Skeletal muscle satellite cell (primary cell): ENCODE results near the gene OXSR1.
A peak's percentile ranks its signal among the peaks of the same experiment; 100 is the strongest.

Experiments used
- H3K27me3 ChIP-seq: 2 replicates; pipeline ENCODE4 v1.7.0; 2013; ENCODE audit warnings: low read length; ENCODE audit not compliant: control insufficient read depth, insufficient read depth
- H3K36me3 ChIP-seq: 2 replicates; pipeline ENCODE4 v1.7.0; 2013; ENCODE audit warnings: mild to moderate bottlenecking, control low read depth, low read length; ENCODE audit not compliant: insufficient read depth
- H3K4me1 ChIP-seq: 2 replicates; pipeline ENCODE4 v1.7.0; 2013; ENCODE audit warnings: low read length; ENCODE audit not compliant: control insufficient read depth, insufficient read depth
- H3K4me2 ChIP-seq: 2 replicates; pipeline ENCODE4 v1.7.0; 2013; ENCODE audit warnings: mild to moderate bottlenecking, low read length
- H3K4me3 ChIP-seq: 2 replicates; pipeline ENCODE4 v1.7.0; 2013; ENCODE audit warnings: low read length
- H3K9ac ChIP-seq: 2 replicates; pipeline ENCODE4 v1.7.0; 2013; ENCODE audit warnings: mild to moderate bottlenecking, low read depth, low read length, moderate library complexity
- H3K9me3 ChIP-seq: replicated peaks from 2 replicates; pipeline ENCODE4 v1.7.0; 2013; ENCODE audit warnings: mild to moderate bottlenecking, control low read depth, low read length

The OXSR1 gene

GRCh38 chr3:38163117-38163840 lies 2.1 kb upstream of the OXSR1 start:
- no peak overlapping the region for H3K4me3 ChIP-seq
- H3K4me2 ChIP-seq, result no peak overlapping the region
- H3K9me3 ChIP-seq, result no peaks in the 10 kb centered on the region
- no peaks in the 10 kb centered on the region for H3K27me3 ChIP-seq
- H3K36me3 ChIP-seq, result no peaks in the 10 kb centered on the region
- H3K9ac ChIP-seq, result no peak overlapping the region
- H3K4me1 ChIP-seq, result peaks cover 21% of the 10 kb centered on the region

- H3K36me3 ChIP-seq, result no peaks in the 10 kb centered on the region
These were observed 1.3 kb upstream of the OXSR1 start for GRCh38 chr3:38163841-38164642.

GRCh38 chr3:38164643-38164951 lies 740 bp upstream of the OXSR1 start:
- Histone ChIP-seq H3K27me3 (no peaks in the 10 kb centered on the region), H3K4me3 (peak overlapping the region; percentile 76), H3K4me2 (peak overlapping the region; percentile 84), H3K9me3 (no peaks in the 10 kb centered on the region), H3K4me1 (peaks cover 33% of the 10 kb centered on the region), H3K36me3 (no peaks in the 10 kb centered on the region), H3K9ac (peak overlapping the region; percentile 88)

More at GRCh38 chr3:38163841-38164642, 1.3 kb upstream of the OXSR1 start:
- Histone ChIP-seq H3K27me3 (no peaks in the 10 kb centered on the region), H3K9me3 (no peaks in the 10 kb centered on the region), H3K4me2 (peak overlapping the region; percentile 84), H3K9ac (peak overlapping the region; percentile 88), H3K4me1 (peaks cover 27% of the 10 kb centered on the region), H3K4me3 (peak overlapping the region; percentile 76)

- Histone ChIP-seq H3K9ac (peak overlapping the region; percentile 88), H3K27me3 (no peaks in the 10 kb centered on the region), H3K36me3 (no peaks in the 10 kb centered on the region), H3K4me1 (peaks cover 44% of the 10 kb centered on the region), H3K4me3 (peak overlapping the region; percentile 76), H3K4me2 (peak overlapping the region; percentile 84), H3K9me3 (no peaks in the 10 kb centered on the region)
These were observed 518 bp downstream of the OXSR1 start for GRCh38 chr3:38165722-38166387.

GRCh38 chr3:38167591-38167990 lies 2.3 kb downstream of the OXSR1 start:
- Histone ChIP-seq H3K4me1 (peaks cover 53% of the 10 kb centered on the region), H3K4me3 (peak overlapping the region; percentile 76), H3K36me3 (no peaks in the 10 kb centered on the region), H3K9ac (peak overlapping the region; percentile 88), H3K27me3 (no peaks in the 10 kb centered on the region), H3K9me3 (no peaks in the 10 kb centered on the region), H3K4me2 (peak overlapping the region; percentile 84)

- Histone ChIP-seq H3K27me3 (no peaks in the 10 kb centered on the region), H3K36me3 (no peaks in the 10 kb centered on the region), H3K4me1 (peaks cover 55% of the 10 kb centered on the region), H3K4me2 (peak overlapping the region; percentile 84), H3K9me3 (no peaks in the 10 kb centered on the region), H3K4me3 (peak overlapping the region; percentile 76), H3K9ac (peak overlapping the region; percentile 88)
These were observed 3.1 kb downstream of the OXSR1 start for GRCh38 chr3:38168151-38169026.

- peaks cover 60% of the 10 kb centered on the region for H3K4me1 ChIP-seq
- no peaks in the 10 kb centered on the region for H3K36me3 ChIP-seq
- peak overlapping the region; percentile 88 for H3K9ac ChIP-seq
- no peaks in the 10 kb centered on the region for H3K9me3 ChIP-seq
- H3K27me3 ChIP-seq, result no peaks in the 10 kb centered on the region
- peak overlapping the region; percentile 84 for H3K4me2 ChIP-seq
- H3K4me3 ChIP-seq, result peak overlapping the region; percentile 62
These were observed 3.6 kb downstream of the OXSR1 start for GRCh38 chr3:38169027-38169317.

- Histone ChIP-seq H3K4me1 (peaks cover 71% of the 10 kb centered on the region), H3K4me3 (no peak overlapping the region), H3K27me3 (no peaks in the 10 kb centered on the region), H3K9ac (no peak overlapping the region), H3K4me2 (no peak overlapping the region), H3K9me3 (no peaks in the 10 kb centered on the region), H3K36me3 (no peaks in the 10 kb centered on the region)
These were observed 5.4 kb downstream of the OXSR1 start for GRCh38 chr3:38170722-38171121.

GRCh38 chr3:38171622-38172021 lies 6.3 kb downstream of the OXSR1 start:
- H3K9ac ChIP-seq, result peak overlapping the region; percentile 7
- H3K9me3 ChIP-seq, result no peaks in the 10 kb centered on the region
- H3K4me3 ChIP-seq, result no peak overlapping the region
- no peaks in the 10 kb centered on the region for H3K36me3 ChIP-seq
- H3K4me2 ChIP-seq, result no peak overlapping the region
- peaks cover 74% of the 10 kb centered on the region for H3K4me1 ChIP-seq
- no peaks in the 10 kb centered on the region for H3K27me3 ChIP-seq

GRCh38 chr3:38173834-38174418 lies 8.6 kb downstream of the OXSR1 start:
- no peak overlapping the region for H3K4me3 ChIP-seq
- no peaks in the 10 kb centered on the region for H3K9me3 ChIP-seq
- H3K4me1 ChIP-seq, result peaks cover 58% of the 10 kb centered on the region
- H3K36me3 ChIP-seq, result peaks cover 6% of the 10 kb centered on the region
- H3K27me3 ChIP-seq, result no peaks in the 10 kb centered on the region
- H3K4me2 ChIP-seq, result no peak overlapping the region
- H3K9ac ChIP-seq, result no peak overlapping the region

GRCh38 chr3:38177181-38177580 lies 11.8 kb downstream of the OXSR1 start:
- Histone ChIP-seq H3K4me2 (no peak overlapping the region), H3K9ac (no peak overlapping the region), H3K36me3 (peaks cover 6% of the 10 kb centered on the region), H3K9me3 (no peaks in the 10 kb centered on the region), H3K27me3 (no peaks in the 10 kb centered on the region), H3K4me1 (peaks cover 31% of the 10 kb centered on the region), H3K4me3 (no peak overlapping the region)
